Activated CD4-positive, alpha-beta T cell treated with anti-CD3 and anti-CD28 coated beads for 36 hours (primary cell): ENCODE measurements around the gene MRPL19. TPM values are rescaled to one million over a fixed set of nuclear protein-coding genes. Genes with fewer than 3 reads are reported as not detected.

Experiments used
- ATAC-seq: fragments of 200-7000 bp; cut with Tn5 transposase; one replicate; pipeline ENCODE4 v1.10.0; 2021; ENCODE audit warnings: mild to moderate bottlenecking, moderate library complexity
- CTCF ChIA-PET: fragments of 350-600 bp; sonication (Branson Sonifier 250); formaldehyde crosslinking; loops from one replicate; lab custom pipeline; 2021; ENCODE audit warnings: antibody characterized with exemption; lab: Charles Lee
- POLR2A ChIA-PET: fragments of 350-600 bp; sonication (Branson Sonifier 250); formaldehyde crosslinking; loops from one replicate; lab custom pipeline; 2021; ENCODE audit warnings: antibody characterized with exemption, inconsistent platforms; lab: Charles Lee
- DNase-seq: peaks from one replicate; pipeline ENCODE4 v3.0.0-alpha.2; 2020
- H3K27ac Mint-ChIP-seq: one replicate; pipeline ENCODE4 v1.8.0; 2021; ENCODE audit warnings: mixed read lengths
- H3K27me3 Mint-ChIP-seq: one replicate; pipeline ENCODE4 v1.8.0; 2021; ENCODE audit warnings: mixed read lengths
- H3K36me3 Mint-ChIP-seq: one replicate; pipeline ENCODE4 v1.8.0; 2021; ENCODE audit warnings: low read depth, mixed read lengths
- H3K4me1 Mint-ChIP-seq: one replicate; pipeline ENCODE4 v1.8.0; 2021; ENCODE audit warnings: mixed read lengths
- H3K4me3 Mint-ChIP-seq: one replicate; pipeline ENCODE4 v1.8.0; 2021; ENCODE audit warnings: mild to moderate bottlenecking, moderate library complexity, mixed read lengths
- H3K9me3 Mint-ChIP-seq: one replicate; pipeline ENCODE4 v1.8.0; 2021; ENCODE audit warnings: low read depth, mixed read lengths
- intact Hi-C, 2 experiments: fragments of 100-400 bp; cut with DNase I in 1 of 2; cut with micrococcal nuclease in 1 of 2; formaldehyde crosslinking; loops; one replicate each; pipeline versions ENCODE4 v1.14.2 to v1.15.1; 2022 to 2024; cut with DNase I, micrococcal nuclease
- total RNA-seq, 2 experiments: library from RNA; stranded (reverse); gene quantifications; one replicate each; pipeline ENCODE4 v1.2.3, GENCODE V29; 2021

MRPL19 gene
- total RNA-seq, 2 experiments from 2014 or later = 45.2 to 72.4 TPM

DNA sequence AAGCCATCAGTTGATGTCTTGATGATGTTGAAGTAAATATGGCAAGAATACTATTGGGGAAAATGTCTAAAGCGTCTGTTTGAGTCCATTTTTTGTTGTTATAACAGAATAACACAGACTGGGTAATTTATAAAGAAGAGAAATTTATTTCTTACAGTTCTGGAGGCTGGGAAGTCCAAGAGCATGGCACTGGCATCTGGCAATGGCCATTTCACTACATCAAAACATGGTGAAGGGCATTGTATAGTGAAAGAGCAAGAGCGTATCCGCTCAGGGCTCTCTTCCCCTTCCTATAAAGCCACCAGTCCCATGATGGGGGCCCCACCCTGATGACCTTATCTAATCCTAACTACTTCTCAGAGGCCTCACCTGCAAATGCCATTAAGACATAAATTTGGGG is 29.6 kb upstream of the MRPL19 start:
- ATAC-seq = no peak
- no peak overlapping the region for H3K4me3 Mint-ChIP-seq
- H3K4me1 Mint-ChIP-seq = peaks cover 3% of the 10 kb centered on the region
- peaks cover 13% of the 10 kb centered on the region for H3K27me3 Mint-ChIP-seq
- ChIA-PET CTCF (interaction anchor here (1.3 kb wide), 1 partner anchor 11 kb away, joined by 4 read pairs; no protein-coding TSS in a partner anchor), POLR2A (no interaction called here)
- H3K36me3 Mint-ChIP-seq = no peaks in the 10 kb centered on the region
- DNase-seq = no peak
- H3K27ac Mint-ChIP-seq = no peak overlapping the region
- intact Hi-C loops = no loop called here
- no peaks in the 10 kb centered on the region for H3K9me3 Mint-ChIP-seq

DNA sequence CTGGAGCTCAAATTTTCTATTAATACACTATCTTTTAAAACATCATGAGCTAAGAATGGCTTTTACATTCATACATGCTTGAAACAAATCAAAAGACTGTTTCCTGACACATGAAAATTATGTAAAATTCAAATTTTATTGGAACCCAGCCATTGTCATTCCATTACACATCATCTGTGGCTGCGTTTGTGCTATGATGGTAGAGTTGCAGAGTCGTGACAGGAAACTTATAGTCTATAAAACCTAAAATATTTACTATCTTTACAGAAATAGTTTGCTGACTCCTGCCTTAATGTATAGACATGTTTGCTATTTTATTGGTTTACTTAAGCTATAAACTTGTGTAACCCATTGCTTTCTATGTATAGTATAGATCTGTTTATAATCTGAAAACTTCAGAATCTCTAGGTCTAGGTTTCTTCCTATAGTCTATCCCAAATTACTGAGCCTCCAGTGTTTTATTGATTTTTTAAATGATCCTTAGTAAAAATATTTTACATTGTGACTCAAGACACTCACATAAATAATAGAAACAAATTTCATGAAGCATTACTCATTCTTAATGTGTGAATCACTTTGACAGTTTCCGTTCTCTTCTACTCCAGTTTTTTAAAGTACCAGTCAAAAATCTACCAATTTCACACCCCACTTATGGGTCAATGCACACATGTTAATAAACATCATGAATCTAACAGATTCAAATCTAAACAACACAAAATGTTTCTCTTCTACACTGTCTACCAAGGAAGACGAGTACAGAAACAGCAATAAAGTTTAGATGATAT is 26.4 kb upstream of the MRPL19 start:
- DNase-seq = no peak
- CTCF ChIA-PET = interaction anchor here (1.0 to 1.9 kb wide), 4 partner anchors 10 to 14 kb away, joined by 3 to 9 read pairs (median 4); no protein-coding TSS in a partner anchor
- Mint-ChIP-seq H3K36me3 (no peaks in the 10 kb centered on the region), H3K27me3 (peaks cover 21% of the 10 kb centered on the region), H3K27ac (no peak overlapping the region), H3K9me3 (no peaks in the 10 kb centered on the region), H3K4me3 (no peak overlapping the region), H3K4me1 (peaks cover 3% of the 10 kb centered on the region)
- ATAC-seq = peak; percentile 30
- intact Hi-C loops = no loop called here
- POLR2A ChIA-PET = interaction anchor here (0.6 kb wide), 1 partner anchor 396 kb away, joined by 3 read pairs; no protein-coding TSS in a partner anchor

- CTCF ChIA-PET = no interaction called here
- H3K4me3 Mint-ChIP-seq = no peak overlapping the region
- peaks cover 24% of the 10 kb centered on the region for H3K27me3 Mint-ChIP-seq
- no peak for DNase-seq
- intact Hi-C loops = no loop called here
- H3K36me3 Mint-ChIP-seq = no peaks in the 10 kb centered on the region
- no peak overlapping the region for H3K27ac Mint-ChIP-seq
- no peak for ATAC-seq
- POLR2A ChIA-PET = no interaction called here
- H3K9me3 Mint-ChIP-seq = no peaks in the 10 kb centered on the region
- H3K4me1 Mint-ChIP-seq = peaks cover 3% of the 10 kb centered on the region
These were observed 25.4 kb upstream of the MRPL19 start for GRCh38 chr2:75621228-75621627.

GRCh38 chr2:75622500-75622899 is 24.1 kb upstream of the MRPL19 start:
- Mint-ChIP-seq H3K4me1 (peaks cover 3% of the 10 kb centered on the region), H3K27me3 (peaks cover 28% of the 10 kb centered on the region), H3K9me3 (no peaks in the 10 kb centered on the region), H3K27ac (no peak overlapping the region), H3K36me3 (no peaks in the 10 kb centered on the region), H3K4me3 (no peak overlapping the region)
- ATAC-seq = no peak
- no peak for DNase-seq
- POLR2A ChIA-PET = no interaction called here
- intact Hi-C loops = no loop called here
- CTCF ChIA-PET = interaction anchor here (2.6 kb wide), 1 partner anchor 18 kb away, joined by 7 read pairs; no protein-coding TSS in a partner anchor

DNA sequence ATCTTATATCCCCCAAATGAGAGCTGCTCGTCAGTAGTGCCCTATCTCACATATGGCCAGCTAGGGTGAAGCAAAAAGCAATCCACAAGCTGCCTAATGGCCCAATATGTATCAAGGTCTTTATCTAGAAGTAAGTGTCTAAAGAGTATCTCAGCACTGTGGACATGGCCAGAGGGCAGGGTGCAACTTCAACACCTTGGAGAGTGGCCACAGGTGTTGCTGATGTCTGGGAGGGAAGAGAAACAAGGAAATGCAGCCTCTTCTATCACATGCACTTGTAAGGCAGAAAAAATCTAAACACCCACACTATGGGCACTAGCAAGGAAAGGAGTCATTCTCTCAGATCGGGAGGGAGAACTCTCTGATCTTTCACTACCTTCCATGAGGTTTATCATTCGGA is 23.7 kb upstream of the MRPL19 start:
- H3K27ac Mint-ChIP-seq = no peak overlapping the region
- H3K36me3 Mint-ChIP-seq = no peaks in the 10 kb centered on the region
- H3K9me3 Mint-ChIP-seq = no peaks in the 10 kb centered on the region
- CTCF ChIA-PET = interaction anchor here (2.6 kb wide), 1 partner anchor 17 kb away, joined by 7 read pairs; no protein-coding TSS in a partner anchor
- intact Hi-C loops = no loop called here
- H3K4me3 Mint-ChIP-seq = no peak overlapping the region
- ATAC-seq (no peak), DNase-seq (no peak)
- POLR2A ChIA-PET = no interaction called here
- peaks cover 3% of the 10 kb centered on the region for H3K4me1 Mint-ChIP-seq
- H3K27me3 Mint-ChIP-seq = peaks cover 25% of the 10 kb centered on the region

GRCh38 chr2:75627902-75628504 is 18.6 kb upstream of the MRPL19 start:
- no peaks in the 10 kb centered on the region for H3K36me3 Mint-ChIP-seq
- H3K27ac Mint-ChIP-seq = no peak overlapping the region
- H3K27me3 Mint-ChIP-seq = peaks cover 22% of the 10 kb centered on the region
- intact Hi-C loops = loop anchor here (1.0 to 5.0 kb wide), 3 partner anchors 161 to 709 kb away; no protein-coding TSS in a partner anchor
- H3K4me1 Mint-ChIP-seq = no peaks in the 10 kb centered on the region
- POLR2A ChIA-PET = interaction anchor here (0.5 kb wide), 1 partner anchor 1350 kb away, joined by 3 read pairs; no protein-coding TSS in a partner anchor
- H3K9me3 Mint-ChIP-seq = no peaks in the 10 kb centered on the region
- peak; percentile 83 for ATAC-seq
- DNase-seq = peak; percentile 81
- CTCF ChIA-PET = interaction anchor here (0.8 to 2.4 kb wide), 16 partner anchors 9 to 933 kb away, joined by 3 to 13 read pairs (median 4); partner anchors contain the start of gene MRPL19
- no peak overlapping the region for H3K4me3 Mint-ChIP-seq

- no peak overlapping the region for H3K27ac Mint-ChIP-seq
- no peaks in the 10 kb centered on the region for H3K4me1 Mint-ChIP-seq
- H3K9me3 Mint-ChIP-seq = no peaks in the 10 kb centered on the region
- ATAC-seq (no peak), DNase-seq (no peak)
- CTCF ChIA-PET = interaction anchor here (1.5 kb wide), 1 partner anchor 8 kb away, joined by 5 read pairs; no protein-coding TSS in a partner anchor
- no peak overlapping the region for H3K4me3 Mint-ChIP-seq
- intact Hi-C loops = no loop called here
- POLR2A ChIA-PET = no interaction called here
- H3K36me3 Mint-ChIP-seq = no peaks in the 10 kb centered on the region
- peaks cover 12% of the 10 kb centered on the region for H3K27me3 Mint-ChIP-seq
These were observed 14.4 kb upstream of the MRPL19 start for GRCh38 chr2:75632091-75632701.

DNA sequence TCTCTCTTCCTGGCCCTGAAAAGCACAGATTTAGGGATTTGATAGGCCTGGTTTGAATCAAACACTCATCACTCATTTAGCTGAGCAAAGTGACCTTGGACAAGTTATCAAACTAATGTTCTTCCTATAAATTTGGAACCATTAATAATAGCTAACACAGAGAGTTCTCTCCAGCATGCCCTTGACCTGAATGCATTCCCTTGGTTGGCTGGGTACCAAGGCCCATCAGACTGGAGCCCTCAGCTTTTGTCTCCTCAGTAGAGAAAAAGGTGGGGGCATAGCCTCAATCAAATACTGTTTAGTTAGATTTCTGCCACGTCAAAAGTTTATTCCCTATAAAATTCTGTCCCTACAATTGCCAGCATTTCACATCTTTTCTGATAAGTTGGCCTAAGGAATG is 13.8 kb upstream of the MRPL19 start:
- no peak overlapping the region for H3K27ac Mint-ChIP-seq
- H3K27me3 Mint-ChIP-seq = peaks cover 17% of the 10 kb centered on the region
- no peaks in the 10 kb centered on the region for H3K36me3 Mint-ChIP-seq
- H3K4me1 Mint-ChIP-seq = no peaks in the 10 kb centered on the region
- ATAC-seq (no peak), DNase-seq (no peak)
- intact Hi-C loops = no loop called here
- no peak overlapping the region for H3K4me3 Mint-ChIP-seq
- CTCF ChIA-PET = interaction anchor here (0.7 to 1.5 kb wide), 2 partner anchors 8 to 14 kb away, joined by 3 to 5 read pairs; partner anchors contain the start of gene MRPL19
- POLR2A ChIA-PET = no interaction called here
- H3K9me3 Mint-ChIP-seq = no peaks in the 10 kb centered on the region

- no peak overlapping the region for H3K27ac Mint-ChIP-seq
- ATAC-seq = no peak
- intact Hi-C loops = no loop called here
- POLR2A ChIA-PET = no interaction called here
- CTCF ChIA-PET = no interaction called here
- H3K36me3 Mint-ChIP-seq = no peaks in the 10 kb centered on the region
- DNase-seq = no peak
- no peak overlapping the region for H3K4me3 Mint-ChIP-seq
- H3K27me3 Mint-ChIP-seq = peaks cover 17% of the 10 kb centered on the region
- H3K9me3 Mint-ChIP-seq = no peaks in the 10 kb centered on the region
- no peaks in the 10 kb centered on the region for H3K4me1 Mint-ChIP-seq
These were observed 13.0 kb upstream of the MRPL19 start for GRCh38 chr2:75633620-75634019.

GRCh38 chr2:75634945-75635344 is 11.6 kb upstream of the MRPL19 start:
- Mint-ChIP-seq H3K4me3 (no peak overlapping the region), H3K4me1 (no peaks in the 10 kb centered on the region), H3K36me3 (no peaks in the 10 kb centered on the region), H3K27ac (no peak overlapping the region), H3K27me3 (peaks cover 19% of the 10 kb centered on the region), H3K9me3 (no peaks in the 10 kb centered on the region)
- ATAC-seq = peak; percentile 23
- ChIA-PET CTCF (interaction anchor here (1.2 to 2.5 kb wide), 2 partner anchors 11 to 21 kb away, joined by 3 to 9 read pairs; partner anchors contain the start of gene MRPL19), POLR2A (no interaction called here)
- intact Hi-C loops = no loop called here
- no peak for DNase-seq

DNA sequence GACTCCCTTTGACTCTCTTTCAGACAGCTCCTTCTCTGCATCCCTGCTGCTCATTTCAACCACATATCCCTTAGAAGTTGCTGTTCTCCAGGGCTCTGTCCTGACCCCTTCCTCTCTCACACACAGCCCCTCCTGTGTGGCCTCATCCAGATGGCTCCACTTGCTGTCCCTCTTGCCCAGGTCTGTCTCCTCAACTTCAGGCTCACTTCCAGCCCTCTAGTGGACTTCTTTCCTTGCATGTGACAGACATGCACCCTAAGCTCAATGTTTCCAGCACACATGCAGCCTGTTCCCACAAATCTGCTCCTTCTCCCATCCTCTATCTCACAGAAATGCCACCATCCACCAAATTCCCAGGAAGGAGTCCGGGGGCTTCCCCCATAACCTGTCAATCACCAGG is 9.0 kb upstream of the MRPL19 start:
- no peak for ATAC-seq
- Mint-ChIP-seq H3K27ac (no peak overlapping the region), H3K36me3 (no peaks in the 10 kb centered on the region), H3K9me3 (no peaks in the 10 kb centered on the region), H3K4me3 (no peak overlapping the region), H3K4me1 (peaks cover 6% of the 10 kb centered on the region), H3K27me3 (peaks cover 15% of the 10 kb centered on the region)
- CTCF ChIA-PET = interaction anchor here (0.9 to 2.5 kb wide), 2 partner anchors 9 to 39 kb away, joined by 4 to 9 read pairs; partner anchors contain the start of gene MRPL19
- no peak for DNase-seq
- POLR2A ChIA-PET = no interaction called here
- intact Hi-C loops = no loop called here
